ENCODE results near the gene RASGRF1.

DNA sequence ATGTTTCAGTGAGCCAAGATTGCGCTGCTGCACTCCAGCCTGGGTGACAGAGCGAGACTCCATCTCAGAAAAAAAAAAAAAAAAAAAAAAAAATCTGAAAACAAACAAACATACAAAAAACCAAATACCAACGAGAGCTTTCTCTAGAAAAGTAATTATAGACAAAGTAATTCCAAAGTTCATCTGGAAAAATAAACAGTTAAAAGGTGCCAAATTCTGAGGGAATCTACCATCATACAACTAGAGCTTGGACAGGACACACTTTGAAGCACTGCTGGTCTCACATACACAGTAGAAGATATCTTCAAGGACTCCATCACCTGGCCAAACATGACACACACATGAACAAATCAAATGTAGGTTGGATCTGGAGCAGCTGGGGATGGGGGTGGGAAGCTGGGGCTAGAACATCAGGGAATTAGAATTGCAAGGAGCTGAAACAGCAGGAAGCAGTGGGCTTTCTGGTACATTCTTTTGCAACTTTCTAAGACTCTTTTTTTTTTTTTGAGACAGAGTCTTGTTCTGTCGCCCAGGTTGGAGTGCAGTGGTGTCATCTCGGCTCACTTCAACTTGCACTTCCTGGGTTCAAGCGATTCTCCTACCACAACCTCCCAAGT, 104.6 kb downstream of the RASGRF1 start:
- TF ChIP-seq, protein P1, sequence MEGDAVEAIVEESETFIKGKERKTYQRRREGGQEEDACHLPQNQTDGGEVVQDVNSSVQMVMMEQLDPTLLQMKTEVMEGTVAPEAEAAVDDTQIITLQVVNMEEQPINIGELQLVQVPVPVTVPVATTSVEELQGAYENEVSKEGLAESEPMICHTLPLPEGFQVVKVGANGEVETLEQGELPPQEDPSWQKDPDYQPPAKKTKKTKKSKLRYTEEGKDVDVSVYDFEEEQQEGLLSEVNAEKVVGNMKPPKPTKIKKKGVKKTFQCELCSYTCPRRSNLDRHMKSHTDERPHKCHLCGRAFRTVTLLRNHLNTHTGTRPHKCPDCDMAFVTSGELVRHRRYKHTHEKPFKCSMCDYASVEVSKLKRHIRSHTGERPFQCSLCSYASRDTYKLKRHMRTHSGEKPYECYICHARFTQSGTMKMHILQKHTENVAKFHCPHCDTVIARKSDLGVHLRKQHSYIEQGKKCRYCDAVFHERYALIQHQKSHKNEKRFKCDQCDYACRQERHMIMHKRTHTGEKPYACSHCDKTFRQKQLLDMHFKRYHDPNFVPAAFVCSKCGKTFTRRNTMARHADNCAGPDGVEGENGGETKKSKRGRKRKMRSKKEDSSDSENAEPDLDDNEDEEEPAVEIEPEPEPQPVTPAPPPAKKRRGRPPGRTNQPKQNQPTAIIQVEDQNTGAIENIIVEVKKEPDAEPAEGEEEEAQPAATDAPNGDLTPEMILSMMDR (IDR thresholded peaks at IDR 0.05) = no peak
- TF ChIP-seq EP300 (IDR thresholded peaks at IDR 0.05) (no peak), POLR2AphosphoS5 (IDR thresholded peaks at IDR 0.05) (no peak)
